22Rv1 (cell line): ENCODE results near the gene CCS.

Experiments used
- ZFX ChIP-seq: fragments of 450-650 bp; IDR thresholded peaks from 2 replicates; pipeline ENCODE4 v1.6.1; 2017; ENCODE audit warnings: antibody characterized with exemption, borderline replicate concordance
- TF ChIP-seq, protein P1 (sequence below): fragments of 450-650 bp; IDR thresholded peaks from 2 replicates; pipeline ENCODE4 v1.5.1; 2017; ENCODE audit warnings: mild to moderate bottlenecking

DNA sequence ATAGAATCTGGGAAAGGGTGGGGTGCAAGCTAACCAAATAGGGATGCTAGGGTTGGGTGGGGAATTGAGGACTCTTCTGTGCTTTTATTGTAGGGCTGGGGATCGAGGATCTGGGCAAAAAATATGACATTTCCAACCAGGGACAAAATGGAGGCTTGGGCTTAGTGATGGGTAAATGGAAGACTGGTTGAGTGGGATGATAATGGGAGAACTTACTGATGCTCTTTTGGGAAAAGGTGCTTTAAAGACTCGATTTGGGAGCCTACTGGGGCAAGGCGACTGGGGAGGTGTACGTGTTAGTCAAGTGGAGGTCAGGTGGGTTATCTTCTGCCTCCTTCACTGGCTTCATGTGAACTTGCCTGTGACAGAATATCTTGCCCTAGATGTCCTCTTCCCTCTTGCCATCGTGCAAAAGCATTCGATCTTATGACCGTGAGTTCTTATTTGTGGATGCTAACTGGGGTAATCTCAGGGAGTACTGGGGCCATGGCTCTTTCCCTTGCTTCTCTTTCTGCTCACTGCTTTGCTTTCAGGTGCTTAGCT, 35.1 kb downstream of the CCS start:
- TF ChIP-seq, protein P1, sequence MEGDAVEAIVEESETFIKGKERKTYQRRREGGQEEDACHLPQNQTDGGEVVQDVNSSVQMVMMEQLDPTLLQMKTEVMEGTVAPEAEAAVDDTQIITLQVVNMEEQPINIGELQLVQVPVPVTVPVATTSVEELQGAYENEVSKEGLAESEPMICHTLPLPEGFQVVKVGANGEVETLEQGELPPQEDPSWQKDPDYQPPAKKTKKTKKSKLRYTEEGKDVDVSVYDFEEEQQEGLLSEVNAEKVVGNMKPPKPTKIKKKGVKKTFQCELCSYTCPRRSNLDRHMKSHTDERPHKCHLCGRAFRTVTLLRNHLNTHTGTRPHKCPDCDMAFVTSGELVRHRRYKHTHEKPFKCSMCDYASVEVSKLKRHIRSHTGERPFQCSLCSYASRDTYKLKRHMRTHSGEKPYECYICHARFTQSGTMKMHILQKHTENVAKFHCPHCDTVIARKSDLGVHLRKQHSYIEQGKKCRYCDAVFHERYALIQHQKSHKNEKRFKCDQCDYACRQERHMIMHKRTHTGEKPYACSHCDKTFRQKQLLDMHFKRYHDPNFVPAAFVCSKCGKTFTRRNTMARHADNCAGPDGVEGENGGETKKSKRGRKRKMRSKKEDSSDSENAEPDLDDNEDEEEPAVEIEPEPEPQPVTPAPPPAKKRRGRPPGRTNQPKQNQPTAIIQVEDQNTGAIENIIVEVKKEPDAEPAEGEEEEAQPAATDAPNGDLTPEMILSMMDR: no peak
- no peak for TF ChIP-seq ZFX
